ENCODE measurements around the gene SPINK7. TPM values are rescaled to one million over a fixed set of nuclear protein-coding genes. Genes with fewer than 3 reads are reported as not detected.
A peak's percentile ranks its signal among the peaks of the same experiment; 100 is the strongest.
"Not testable (repeated sequence)": the region's sequence is repeated elsewhere in the genome, so short reads cannot be mapped to it uniquely, and the experiment has no call there.

Gene SPINK7
- total RNA-seq, 1 donor from 2014 or later = not detected

GRCh38 chr5:148314731-148315130 is 2.5 kb downstream of the SPINK7 start:
- Mint-ChIP-seq H3K4me3 (no peak overlapping the region), H3K27ac (ENCODE audit: unreplicated experiment) (no peak overlapping the region), H3K27me3 (ENCODE audit: low read depth) (peaks cover 5% of the 10 kb centered on the region), H3K9me3 (peaks cover 2% of the 10 kb centered on the region), H3K4me1 (peaks cover 4% of the 10 kb centered on the region), H3K36me3 (ENCODE audit: low read depth) (peaks cover 2% of the 10 kb centered on the region)
- no peak for DNase-seq (ENCODE audit: low read depth, low spot score)
- TF ChIP-seq CTCF (conservative IDR thresholded peaks at IDR 0.05) = no peak

DNA sequence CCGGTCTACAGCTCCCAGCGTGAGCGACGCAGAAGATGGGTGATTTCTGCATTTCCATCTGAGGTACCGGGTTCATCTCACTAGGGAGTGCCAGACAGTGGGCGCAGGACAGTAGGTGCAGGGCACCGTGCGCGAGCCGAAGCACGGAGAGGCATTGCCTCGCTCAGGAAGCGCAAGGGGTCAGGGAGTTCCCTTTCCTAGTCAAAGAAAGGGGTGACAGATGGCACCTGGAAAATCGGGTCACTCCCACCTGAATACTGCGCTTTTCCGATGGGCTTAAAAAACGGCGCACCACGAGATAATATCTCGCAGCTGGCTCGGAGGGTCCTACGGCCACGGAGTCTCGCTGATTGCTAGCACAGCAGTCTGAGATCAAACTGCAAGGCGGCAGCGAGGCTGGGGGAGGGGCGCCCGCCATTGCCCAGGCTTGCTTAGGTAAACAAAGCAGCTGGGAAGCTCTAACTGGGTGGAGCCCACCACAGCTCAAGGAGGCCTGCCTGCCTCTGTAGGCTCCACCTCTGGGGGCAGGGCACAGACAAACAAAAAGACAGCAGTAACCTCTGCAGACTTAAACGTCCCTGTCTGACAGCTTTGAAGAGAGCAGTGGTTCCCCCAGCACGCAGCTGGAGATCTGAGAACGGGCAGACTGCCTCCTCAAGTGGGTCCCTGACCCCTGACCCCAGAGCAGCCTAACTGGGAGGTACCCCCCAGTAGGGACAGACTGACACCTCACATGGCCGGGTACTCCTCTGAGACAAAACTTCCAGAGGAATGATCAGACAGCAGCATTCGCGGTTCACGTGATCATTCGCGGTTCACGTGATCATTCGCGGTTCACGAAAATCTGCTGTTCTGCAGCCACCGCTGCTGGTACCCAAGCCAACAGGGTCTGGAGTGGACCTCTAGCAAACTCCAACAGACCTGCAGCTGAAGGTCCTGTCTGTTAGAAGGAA is 8.1 kb downstream of the SPINK7 start:
- DNase-seq (ENCODE audit: low read depth, low spot score) = peak; percentile 23
- not testable (repeated sequence) for H3K27me3 Mint-ChIP-seq (ENCODE audit: low read depth); H3K4me1 Mint-ChIP-seq; H3K36me3 Mint-ChIP-seq (ENCODE audit: low read depth); H3K9me3 Mint-ChIP-seq
- peak overlapping the region; percentile 92 for H3K4me3 Mint-ChIP-seq
- peak overlapping the region; percentile 97 for H3K27ac Mint-ChIP-seq (ENCODE audit: unreplicated experiment)

DNA sequence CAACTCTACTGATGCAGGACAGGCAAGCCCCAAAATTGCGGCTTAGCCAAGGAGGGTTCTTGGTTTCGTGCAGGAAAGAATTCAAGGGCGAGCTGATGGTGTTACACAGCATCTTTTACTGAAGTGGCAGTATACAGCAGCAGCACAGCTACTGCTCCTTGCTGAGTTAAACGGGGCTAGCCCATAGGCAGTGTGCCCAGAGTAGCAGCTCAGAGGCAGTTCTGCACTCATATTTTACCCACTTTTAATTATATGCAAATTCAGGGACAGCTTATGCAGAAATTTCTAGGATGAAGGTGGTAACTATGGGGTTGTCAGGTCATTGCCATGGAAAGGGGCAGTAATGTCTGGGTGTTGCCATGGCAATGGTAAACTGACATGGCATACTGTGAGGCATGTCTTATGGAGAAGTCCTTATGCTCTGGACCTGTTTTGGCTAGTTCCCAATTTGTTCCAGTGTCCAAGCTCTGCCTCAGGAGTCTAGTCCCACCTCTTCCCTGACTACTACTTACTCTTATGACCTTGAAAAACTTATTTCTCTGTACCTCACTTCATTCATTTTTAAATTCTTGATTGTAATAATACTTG is 21.1 kb downstream of the SPINK7 start:
- DNase-seq (ENCODE audit: low read depth, low spot score) = no peak
- no peaks in the 10 kb centered on the region for H3K4me1 Mint-ChIP-seq
- peaks cover 14% of the 10 kb centered on the region for H3K9me3 Mint-ChIP-seq
- peaks cover 18% of the 10 kb centered on the region for H3K36me3 Mint-ChIP-seq (ENCODE audit: low read depth)
- TF ChIP-seq CTCF (conservative IDR thresholded peaks at IDR 0.05) = no peak
- H3K27ac Mint-ChIP-seq (ENCODE audit: unreplicated experiment) = no peak overlapping the region
- H3K27me3 Mint-ChIP-seq (ENCODE audit: low read depth) = no peaks in the 10 kb centered on the region
- H3K4me3 Mint-ChIP-seq = no peak overlapping the region

DNA sequence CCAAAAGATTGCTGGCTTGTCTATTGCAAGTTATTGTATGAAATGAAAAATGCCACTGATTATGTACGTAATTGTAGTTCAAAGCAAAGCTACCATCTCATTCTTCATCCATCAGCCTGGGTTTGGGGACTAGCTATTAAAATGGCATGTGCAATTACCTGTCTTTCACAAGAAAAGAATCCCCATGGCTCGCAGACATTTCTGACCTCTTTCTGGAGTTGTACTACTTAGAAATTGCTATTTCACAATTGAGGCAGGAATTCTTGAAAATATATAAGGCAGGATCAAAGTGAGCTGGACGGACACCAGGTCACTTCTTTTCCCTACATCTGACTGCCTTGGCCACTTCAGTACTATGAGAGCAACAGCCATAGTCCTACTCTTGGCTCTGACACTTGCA is 23.0 kb downstream of the SPINK7 start, which contains the start of gene SPINK9:
Gene SPINK9, plus strand, starts transcription at position 301 of the 400 bp plus-strand sequence. Its CDS starts 55 bp downstream, at position 356.
- no peak for TF ChIP-seq CTCF (conservative IDR thresholded peaks at IDR 0.05)
- Mint-ChIP-seq H3K4me1 (no peaks in the 10 kb centered on the region), H3K36me3 (ENCODE audit: low read depth) (peaks cover 10% of the 10 kb centered on the region), H3K27ac (ENCODE audit: unreplicated experiment) (no peak within 1 kb of the TSS), H3K27me3 (ENCODE audit: low read depth) (no peaks in the 10 kb centered on the region), H3K9me3 (peaks cover 8% of the 10 kb centered on the region), H3K4me3 (no peak within 1 kb of the TSS)
- DNase-seq (ENCODE audit: low read depth, low spot score) = no peak

DNA sequence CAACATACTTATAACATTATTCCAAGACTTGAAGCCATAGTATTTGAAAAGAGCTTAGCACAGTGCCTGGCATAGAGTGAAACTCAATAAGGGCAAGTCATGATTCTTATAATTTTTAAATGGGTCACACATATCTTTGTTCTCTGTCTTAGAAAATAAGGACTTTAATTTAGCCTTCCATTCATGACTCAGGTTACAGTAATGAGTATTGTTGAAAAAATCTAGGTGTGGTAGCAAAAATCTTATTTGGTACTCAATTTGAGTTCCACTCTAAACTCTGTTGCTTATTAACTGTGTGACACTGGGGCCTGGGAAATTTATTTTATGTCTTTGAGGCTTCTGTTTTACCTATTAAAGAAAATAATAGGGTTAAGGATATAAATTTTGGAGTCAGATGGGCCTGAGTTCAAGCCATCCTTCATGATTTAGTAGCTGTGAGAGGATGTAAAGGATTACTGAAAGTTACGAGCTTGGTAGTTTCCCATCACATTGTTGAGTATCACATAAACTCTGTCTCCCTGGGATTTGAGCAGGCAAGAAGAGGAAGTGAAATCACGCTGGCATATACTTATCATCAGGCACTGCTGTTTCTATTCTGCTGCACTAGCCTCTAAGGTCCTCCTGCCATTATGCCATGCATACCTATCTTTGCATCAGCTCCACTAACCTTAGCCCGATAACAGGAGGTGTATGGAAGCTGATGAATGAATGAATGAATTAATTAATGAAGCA is 24.6 kb downstream of the SPINK7 start:
- no peak for TF ChIP-seq CTCF (conservative IDR thresholded peaks at IDR 0.05)
- no peak overlapping the region for H3K27ac Mint-ChIP-seq (ENCODE audit: unreplicated experiment)
- no peaks in the 10 kb centered on the region for H3K27me3 Mint-ChIP-seq (ENCODE audit: low read depth)
- no peaks in the 10 kb centered on the region for H3K4me1 Mint-ChIP-seq
- H3K4me3 Mint-ChIP-seq = no peak overlapping the region
- H3K9me3 Mint-ChIP-seq = peaks cover 2% of the 10 kb centered on the region
- peaks cover 2% of the 10 kb centered on the region for H3K36me3 Mint-ChIP-seq (ENCODE audit: low read depth)
- DNase-seq (ENCODE audit: low read depth, low spot score) = no peak
